Ovary (tissue), 3 donors: ENCODE data around the gene ALX4.

Source experiments
- POLR2A ChIP-seq: fragments of 450-650 bp; IDR thresholded peaks from one replicate; pipeline ENCODE4 v1.6.1; 2017; ENCODE audit warnings: antibody characterized with exemption, mild to moderate bottlenecking, moderate library complexity
- TF ChIP-seq, protein P1 (sequence below), 3 donors: fragments of 450-650 bp in 2 of 3; fragments of 200-600 bp in 1 of 3; IDR thresholded peaks; one replicate each; pipeline versions ENCODE4 v1.5.1 to v1.8.0; 2016 to 2022; ENCODE audit warnings: antibody characterized with exemption in 3 of 3, mild to moderate bottlenecking in 1 of 3
- donor health status: DM: no; HTN: no; CAD: no.

GRCh38 chr11:44264761-44265160 is 45.2 kb downstream of the ALX4 start:
- no peak for TF ChIP-seq POLR2A
- TF ChIP-seq, protein P1, sequence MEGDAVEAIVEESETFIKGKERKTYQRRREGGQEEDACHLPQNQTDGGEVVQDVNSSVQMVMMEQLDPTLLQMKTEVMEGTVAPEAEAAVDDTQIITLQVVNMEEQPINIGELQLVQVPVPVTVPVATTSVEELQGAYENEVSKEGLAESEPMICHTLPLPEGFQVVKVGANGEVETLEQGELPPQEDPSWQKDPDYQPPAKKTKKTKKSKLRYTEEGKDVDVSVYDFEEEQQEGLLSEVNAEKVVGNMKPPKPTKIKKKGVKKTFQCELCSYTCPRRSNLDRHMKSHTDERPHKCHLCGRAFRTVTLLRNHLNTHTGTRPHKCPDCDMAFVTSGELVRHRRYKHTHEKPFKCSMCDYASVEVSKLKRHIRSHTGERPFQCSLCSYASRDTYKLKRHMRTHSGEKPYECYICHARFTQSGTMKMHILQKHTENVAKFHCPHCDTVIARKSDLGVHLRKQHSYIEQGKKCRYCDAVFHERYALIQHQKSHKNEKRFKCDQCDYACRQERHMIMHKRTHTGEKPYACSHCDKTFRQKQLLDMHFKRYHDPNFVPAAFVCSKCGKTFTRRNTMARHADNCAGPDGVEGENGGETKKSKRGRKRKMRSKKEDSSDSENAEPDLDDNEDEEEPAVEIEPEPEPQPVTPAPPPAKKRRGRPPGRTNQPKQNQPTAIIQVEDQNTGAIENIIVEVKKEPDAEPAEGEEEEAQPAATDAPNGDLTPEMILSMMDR (IDR thresholded peaks at IDR 0.05), result no peak
